ENCODE measurements around the gene RO60.

DNA sequence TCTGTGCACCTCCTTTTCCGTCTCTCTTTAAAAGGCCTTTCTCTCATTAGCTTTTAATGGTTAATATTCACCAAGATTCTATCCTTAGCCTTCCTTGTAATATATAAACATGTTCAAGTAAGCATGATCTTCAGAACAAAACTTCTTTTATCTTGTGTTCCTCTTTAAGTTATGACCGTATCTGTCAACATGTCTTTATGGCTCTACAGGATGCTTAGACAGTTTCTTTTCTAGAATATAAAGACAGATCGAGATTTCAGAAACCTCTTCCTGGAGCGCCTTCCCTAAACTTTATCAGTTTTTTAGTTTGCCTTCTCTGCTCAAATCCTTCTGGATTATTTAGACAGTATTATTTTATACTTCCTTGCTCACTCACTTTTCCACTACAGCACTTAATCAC, 7.2 kb downstream of the RO60 start:
- TF ChIP-seq, protein P1, sequence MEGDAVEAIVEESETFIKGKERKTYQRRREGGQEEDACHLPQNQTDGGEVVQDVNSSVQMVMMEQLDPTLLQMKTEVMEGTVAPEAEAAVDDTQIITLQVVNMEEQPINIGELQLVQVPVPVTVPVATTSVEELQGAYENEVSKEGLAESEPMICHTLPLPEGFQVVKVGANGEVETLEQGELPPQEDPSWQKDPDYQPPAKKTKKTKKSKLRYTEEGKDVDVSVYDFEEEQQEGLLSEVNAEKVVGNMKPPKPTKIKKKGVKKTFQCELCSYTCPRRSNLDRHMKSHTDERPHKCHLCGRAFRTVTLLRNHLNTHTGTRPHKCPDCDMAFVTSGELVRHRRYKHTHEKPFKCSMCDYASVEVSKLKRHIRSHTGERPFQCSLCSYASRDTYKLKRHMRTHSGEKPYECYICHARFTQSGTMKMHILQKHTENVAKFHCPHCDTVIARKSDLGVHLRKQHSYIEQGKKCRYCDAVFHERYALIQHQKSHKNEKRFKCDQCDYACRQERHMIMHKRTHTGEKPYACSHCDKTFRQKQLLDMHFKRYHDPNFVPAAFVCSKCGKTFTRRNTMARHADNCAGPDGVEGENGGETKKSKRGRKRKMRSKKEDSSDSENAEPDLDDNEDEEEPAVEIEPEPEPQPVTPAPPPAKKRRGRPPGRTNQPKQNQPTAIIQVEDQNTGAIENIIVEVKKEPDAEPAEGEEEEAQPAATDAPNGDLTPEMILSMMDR (IDR thresholded peaks at IDR 0.05; ENCODE audit: low read length) = no peak
- no peak for TF ChIP-seq EZH2 (optimal IDR thresholded peaks at IDR 0.05; ENCODE audit: low read depth, low read length)
- TF ChIP-seq EZH2phosphoT487 (IDR thresholded peaks at IDR 0.05; ENCODE audit: low read length) = no peak

Measured in MM.1S (cell line).